ENCODE measurements around the gene TADA2B. TPM values are rescaled to one million over a fixed set of nuclear protein-coding genes. Genes with fewer than 3 reads are reported as not detected.

Gene TADA2B
- total RNA-seq, 1 experiment from 2014 or later, result 14.3 TPM

GRCh38 chr4:7014815-7015214, 28.4 kb upstream of the TADA2B start (continued):
- TF ChIP-seq IRF1 (CRISPR knock-in tag; IDR thresholded peaks at IDR 0.05) (no peak), ESRRA (CRISPR knock-in tag; IDR thresholded peaks at IDR 0.05; ENCODE audit: borderline replicate concordance) (no peak), ZNF138 (CRISPR knock-in tag; conservative IDR thresholded peaks at IDR 0.05) (no peak), FOXK1 (CRISPR knock-in tag; IDR thresholded peaks at IDR 0.05) (no peak)

- Mint-ChIP-seq H3K27me3 (ENCODE audit: low read depth) (no peaks in the 10 kb centered on the region), H3K36me3 (peaks cover 59% of the 10 kb centered on the region), H3K4me3 (no peak overlapping the region), H3K9me3 (no peaks in the 10 kb centered on the region), H3K4me1 (peaks cover 10% of the 10 kb centered on the region), H3K27ac (no peak overlapping the region)
- DNase-seq (ENCODE audit: low spot score) (no peak), ATAC-seq (no peak)
- CTCF ChIA-PET, result interaction anchor here (0.8 kb wide), 1 partner anchor 27 kb away, joined by 3 read pairs; the partner anchor contains the start of gene TADA2B
- TF ChIP-seq SMAD4 (CRISPR knock-in tag; IDR thresholded peaks at IDR 0.05) (no peak), ZBTB43 (CRISPR knock-in tag; IDR thresholded peaks at IDR 0.05) (no peak), CDX4 (CRISPR knock-in tag; IDR thresholded peaks at IDR 0.05; ENCODE audit: borderline replicate concordance) (no peak), SMAD3 (CRISPR knock-in tag; IDR thresholded peaks at IDR 0.05; ENCODE audit: borderline replicate concordance) (no peak), RORB (CRISPR knock-in tag; IDR thresholded peaks at IDR 0.05) (no peak), PRDM15 (CRISPR knock-in tag; IDR thresholded peaks at IDR 0.05) (no peak), ATF2 (CRISPR knock-in tag; IDR thresholded peaks at IDR 0.05; ENCODE audit: borderline replicate concordance, low read depth) (no peak)
- POLR2A ChIA-PET, result interaction anchor here (1.4 kb wide), 1 partner anchor 7 kb away, joined by 3 read pairs; no protein-coding TSS in a partner anchor
Measured at GRCh38 chr4:7015383-7016035, 27.7 kb upstream of the TADA2B start.

GRCh38 chr4:7016086-7016485, 27.1 kb upstream of the TADA2B start:
- Mint-ChIP-seq H3K4me1 (peaks cover 14% of the 10 kb centered on the region), H3K27me3 (ENCODE audit: low read depth) (no peaks in the 10 kb centered on the region), H3K9me3 (no peaks in the 10 kb centered on the region), H3K4me3 (no peak overlapping the region), H3K27ac (no peak overlapping the region), H3K36me3 (peaks cover 59% of the 10 kb centered on the region)
- DNase-seq (ENCODE audit: low spot score) (no peak), ATAC-seq (no peak)
- TF ChIP-seq JAZF1 (CRISPR knock-in tag; IDR thresholded peaks at IDR 0.05) (no peak), MYBL2 (CRISPR knock-in tag; IDR thresholded peaks at IDR 0.05) (no peak), ZSCAN18 (CRISPR knock-in tag; IDR thresholded peaks at IDR 0.05) (no peak), KAT7 (CRISPR knock-in tag; IDR thresholded peaks at IDR 0.05; ENCODE audit: borderline replicate concordance) (no peak), PRDM15 (CRISPR knock-in tag; IDR thresholded peaks at IDR 0.05) (no peak)
- CTCF ChIA-PET, result interaction anchor here (0.8 kb wide), 1 partner anchor 27 kb away, joined by 3 read pairs; the partner anchor contains the start of gene TADA2B
- POLR2A ChIA-PET, result interaction anchor here (1.4 kb wide), 1 partner anchor 8 kb away, joined by 3 read pairs; no protein-coding TSS in a partner anchor

Measured in WTC11 (cell line).